Caki2 (cell line): Measurements from ENCODE around the gene UPK1A. TPM values are rescaled to one million over a fixed set of nuclear protein-coding genes. Genes with fewer than 3 reads are reported as not detected.
"Not testable (repeated sequence)": the region's sequence is repeated elsewhere in the genome, so short reads cannot be mapped to it uniquely, and the experiment has no call there.

Experiments
- DNase-seq: peaks from one replicate; pipeline ENCODE4 v3.0.0-alpha.2; 2015; ENCODE audit warnings: low read depth
- in situ Hi-C: cut with HindIII; loops from 2 replicates; pipeline ENCODE4 v1.10.0; 2016; ENCODE audit warnings: low sequenced_read_pairs, low pct_unique_long_range_greater_than_20kb, mixed read lengths
- total RNA-seq: library from RNA; depleted of rRNA; stranded (reverse); fragments of >200 nt; shearing (Covaris generic); gene quantifications from 2 replicates; pipeline ENCODE4 v1.2.3, GENCODE V29; 2014; ENCODE audit warnings: low replicate concordance

UPK1A gene
- total RNA-seq, 1 experiment from 2014 or later = not detected

DNA sequence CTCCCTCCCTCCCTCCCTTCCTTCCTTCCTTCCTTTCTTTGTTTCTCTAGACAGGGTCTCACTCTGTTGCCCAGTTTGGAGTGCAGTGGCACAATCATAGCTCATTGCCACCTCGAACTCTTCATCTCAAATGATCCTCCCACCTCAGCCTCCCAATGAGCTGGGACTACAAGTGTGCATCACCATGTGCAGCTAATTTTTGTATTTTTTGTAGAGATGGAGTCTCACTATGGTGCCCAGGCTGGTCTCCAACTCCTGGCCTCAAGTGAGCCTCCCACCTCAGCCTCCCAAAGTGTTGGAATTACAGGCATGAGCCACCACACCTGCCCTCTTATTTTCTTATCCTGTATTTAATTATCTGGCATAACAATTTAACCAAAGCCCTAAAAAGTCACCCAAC, 4.4 kb downstream of the UPK1A start:
- in situ Hi-C loops = no loop called here
- no peak for DNase-seq

DNA sequence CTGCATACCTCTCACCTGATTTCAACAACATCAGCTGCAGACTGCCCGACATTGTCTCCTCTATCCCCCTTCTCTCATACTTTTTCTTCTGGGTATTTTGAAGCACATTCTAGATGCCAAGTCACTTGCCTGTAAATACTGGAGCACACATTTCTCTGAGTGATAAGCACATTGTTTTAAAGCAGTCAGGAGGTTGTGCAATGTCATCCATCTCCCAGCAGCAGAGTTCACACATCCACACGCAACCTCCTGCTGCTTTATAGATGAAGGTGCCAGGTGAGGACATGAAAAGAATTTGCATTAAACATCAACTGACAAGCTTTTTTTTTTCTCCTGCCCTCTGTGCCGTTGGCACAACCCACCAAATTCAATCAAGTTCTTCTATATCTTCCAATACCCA, 5.5 kb downstream of the UPK1A start:
- DNase-seq = no peak

DNA sequence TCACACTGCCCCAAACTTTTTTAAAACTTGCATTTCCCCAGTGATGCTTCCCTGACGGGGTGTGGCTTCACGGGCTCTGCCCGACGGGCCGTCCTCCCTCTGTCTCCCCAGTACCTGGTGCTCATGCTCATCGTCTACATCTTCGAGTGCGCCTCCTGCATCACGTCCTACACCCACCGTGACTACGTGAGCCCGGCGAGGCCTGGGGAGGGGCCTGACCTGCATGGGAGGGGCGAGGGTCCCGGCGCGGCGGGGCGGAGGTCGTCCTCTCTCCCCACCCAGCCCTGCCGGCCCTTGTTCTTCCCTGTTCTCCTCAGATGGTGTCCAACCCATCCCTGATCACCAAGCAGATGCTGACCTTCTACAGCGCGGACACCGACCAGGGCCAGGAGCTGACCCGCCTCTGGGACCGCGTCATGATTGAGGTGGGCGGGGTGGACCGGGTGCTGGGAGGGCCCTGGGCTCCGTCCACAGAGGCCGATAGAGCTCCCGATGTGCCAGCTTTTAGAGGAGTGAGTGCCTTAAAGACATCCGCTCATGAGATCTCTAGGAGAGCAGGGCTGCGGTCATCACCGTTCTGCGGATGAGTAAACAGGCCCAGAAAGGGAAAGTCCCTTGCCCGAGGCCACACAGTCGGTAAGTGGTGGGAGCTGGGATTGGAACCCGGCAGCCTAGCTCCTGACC, 6.9 kb downstream of the UPK1A start:
- peak; percentile 87 for DNase-seq
- in situ Hi-C loops = no loop called here

More for the DNA sequence above, 5.5 kb downstream of the UPK1A start:
- in situ Hi-C loops = no loop called here

DNA sequence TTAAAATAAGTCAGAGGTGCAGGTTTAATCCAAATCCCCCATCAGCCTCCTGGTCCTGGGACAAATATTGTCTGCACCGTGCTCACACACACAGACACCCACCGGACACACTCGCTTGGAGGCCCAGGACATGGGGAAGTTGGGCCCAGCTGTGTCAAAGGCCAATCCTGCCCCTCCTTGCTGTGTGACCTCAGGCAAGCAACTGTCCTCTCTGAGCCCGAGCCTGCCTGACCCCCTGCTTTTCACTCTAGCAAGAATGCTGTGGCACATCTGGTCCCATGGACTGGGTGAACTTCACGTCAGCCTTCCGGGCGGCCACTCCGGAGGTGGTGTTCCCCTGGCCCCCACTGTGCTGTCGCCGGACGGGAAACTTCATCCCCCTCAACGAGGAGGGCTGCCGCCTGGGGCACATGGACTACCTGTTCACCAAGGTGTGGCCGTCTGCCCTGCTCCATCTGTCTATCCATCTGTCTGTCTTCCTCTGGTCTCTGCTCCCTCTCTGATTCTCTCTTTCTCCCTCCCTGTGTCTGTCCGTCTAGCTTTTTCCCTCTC, 9.3 kb downstream of the UPK1A start:
- DNase-seq = no peak
- in situ Hi-C loops = no loop called here

DNA sequence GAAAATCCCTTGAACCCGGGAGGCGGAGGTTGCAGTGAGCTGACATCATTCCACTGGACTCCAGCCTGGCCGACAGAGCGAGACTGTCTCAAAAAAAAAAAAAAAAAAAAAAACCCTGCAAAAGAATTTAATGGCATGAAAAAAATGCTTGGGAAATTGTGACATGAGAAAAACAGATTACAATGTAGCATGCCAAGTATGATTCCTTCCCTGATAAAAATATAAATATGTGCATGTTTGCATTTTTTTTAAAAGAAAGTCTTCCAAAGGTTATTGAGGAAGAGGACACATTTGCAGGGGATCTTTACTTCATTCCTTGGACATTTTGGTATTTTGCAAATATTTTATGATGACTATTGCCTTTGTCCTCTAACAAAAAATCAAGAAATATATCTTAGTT, 23.5 kb downstream of the UPK1A start:
- peak; percentile 27 for DNase-seq
- in situ Hi-C loops = no loop called here

DNA sequence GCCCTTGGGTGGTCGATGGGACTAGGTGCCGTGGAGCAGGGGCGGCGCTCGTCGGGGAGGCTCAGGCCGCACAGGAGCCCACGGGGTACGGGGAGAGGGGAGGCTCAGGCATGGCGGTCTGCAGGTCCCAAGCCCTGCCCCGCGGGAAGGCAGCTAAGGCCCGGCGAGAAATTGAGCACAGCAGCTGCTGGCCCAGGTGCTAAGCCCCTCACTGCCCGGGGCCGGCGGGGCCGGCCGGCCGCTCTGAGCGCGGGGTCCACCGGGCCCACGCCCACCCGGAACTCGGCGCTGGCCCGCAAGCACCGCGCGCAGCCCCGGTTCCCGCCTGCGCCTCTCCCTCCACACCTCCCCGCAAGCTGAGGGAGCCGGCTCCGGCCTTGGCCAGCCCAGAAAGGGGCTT, 24.8 kb downstream of the UPK1A start:
- DNase-seq, in situ Hi-C loops: not testable (repeated sequence)

DNA sequence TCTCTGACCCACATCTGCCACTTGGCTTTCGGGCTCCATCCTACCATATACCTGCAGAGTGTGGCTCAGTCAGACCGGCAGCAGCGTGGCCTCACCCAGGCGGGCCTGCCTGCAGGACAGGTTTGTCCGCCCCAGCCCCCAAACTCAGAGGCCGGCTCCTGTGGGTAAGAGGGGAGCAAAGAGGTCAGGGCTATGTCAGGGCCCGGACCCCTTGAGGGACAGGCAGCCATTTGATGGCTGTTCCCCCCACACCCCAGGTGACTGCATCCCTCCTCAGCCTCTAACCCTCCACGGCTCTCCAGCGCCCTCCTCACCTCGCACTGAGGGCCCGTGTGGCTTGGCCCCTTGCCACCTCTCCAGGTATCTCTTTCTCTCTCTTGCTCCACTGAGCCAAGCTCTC, 25.7 kb downstream of the UPK1A start:
- in situ Hi-C loops = no loop called here
- DNase-seq = no peak

DNA sequence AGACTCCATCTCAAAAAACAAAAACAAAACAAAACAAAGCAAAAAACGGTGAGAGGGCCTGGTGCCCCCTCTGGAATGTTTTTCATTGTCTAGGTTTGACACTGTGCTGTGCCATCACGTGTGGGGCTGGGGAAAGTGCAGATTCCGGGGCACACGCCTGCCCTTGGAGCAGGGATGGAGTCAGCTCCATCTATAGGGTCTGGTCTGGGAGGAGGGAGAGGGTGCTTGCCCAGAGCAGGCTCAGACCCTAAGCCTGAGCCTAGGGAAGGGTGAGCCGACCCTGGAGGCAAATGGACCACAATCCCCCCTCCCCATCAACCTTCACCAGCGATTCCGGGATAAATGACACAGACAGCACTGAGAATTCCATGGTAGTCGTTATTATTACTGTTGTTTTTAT, 27.1 kb downstream of the UPK1A start:
- in situ Hi-C loops = no loop called here
- no peak for DNase-seq

DNA sequence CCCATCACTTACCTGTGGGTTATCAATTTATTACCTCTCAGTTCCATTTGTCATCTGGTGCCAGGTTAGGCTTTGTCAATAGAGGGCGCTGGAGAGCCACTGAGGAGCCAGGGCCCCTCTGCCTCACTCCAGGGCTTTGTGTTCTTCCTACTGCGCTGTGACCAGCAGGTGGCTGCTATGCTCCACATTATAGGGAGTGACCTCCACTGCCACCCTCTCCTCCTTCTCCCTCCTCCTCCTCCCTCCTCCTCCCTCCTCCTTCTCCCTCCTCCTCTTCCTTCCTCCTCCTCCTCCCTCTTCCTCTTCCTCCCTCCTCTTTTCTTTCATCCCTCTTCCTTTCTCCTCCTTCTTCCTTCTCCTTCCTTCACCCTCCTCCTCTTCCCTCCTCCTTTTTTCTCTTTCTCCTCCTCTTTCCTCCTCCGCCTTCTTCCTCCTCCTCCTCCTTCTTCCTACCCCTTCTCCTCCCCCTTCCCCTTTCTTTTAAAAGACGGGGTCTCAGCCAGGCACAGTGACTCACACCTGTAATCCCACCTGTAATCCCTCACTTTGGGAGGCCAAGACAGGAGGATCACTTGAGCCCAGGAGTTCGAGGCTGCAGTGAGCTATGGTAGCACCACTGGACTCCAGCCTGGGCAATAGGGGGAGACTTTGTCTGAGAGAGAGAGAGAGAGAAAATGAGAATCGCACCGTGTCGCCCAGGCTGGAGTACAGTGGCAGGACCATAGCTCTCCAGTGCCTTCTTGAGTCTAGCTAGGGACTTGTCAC, 27.7 kb downstream of the UPK1A start:
- in situ Hi-C loops = no loop called here
- DNase-seq = peak; percentile 65

DNA sequence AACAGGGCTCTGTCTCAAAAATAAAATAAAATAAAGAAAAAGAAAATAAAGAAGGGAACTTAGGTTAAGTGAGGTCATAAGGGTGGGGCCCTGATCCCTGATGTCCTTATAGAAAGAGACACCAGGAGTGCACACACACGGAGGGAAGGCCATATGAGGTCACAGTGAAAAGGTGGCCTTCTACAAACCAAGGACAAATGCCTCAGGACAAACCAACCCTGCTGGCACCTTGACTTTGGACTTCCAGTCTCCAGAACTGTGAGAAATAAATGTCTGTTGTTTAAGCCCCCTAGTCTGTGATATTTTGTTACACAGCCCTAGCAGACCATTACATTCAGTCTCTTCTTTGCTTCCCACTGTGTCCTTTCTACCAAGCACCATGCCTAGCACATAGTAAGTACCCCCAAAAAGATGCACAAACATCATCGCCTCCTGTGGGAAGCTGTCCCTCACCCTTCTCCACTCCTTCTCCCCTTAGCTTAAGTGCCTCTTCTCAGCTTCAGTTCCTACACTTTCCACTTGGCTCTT, 29.6 kb downstream of the UPK1A start:
- in situ Hi-C loops = no loop called here
- DNase-seq = no peak

DNA sequence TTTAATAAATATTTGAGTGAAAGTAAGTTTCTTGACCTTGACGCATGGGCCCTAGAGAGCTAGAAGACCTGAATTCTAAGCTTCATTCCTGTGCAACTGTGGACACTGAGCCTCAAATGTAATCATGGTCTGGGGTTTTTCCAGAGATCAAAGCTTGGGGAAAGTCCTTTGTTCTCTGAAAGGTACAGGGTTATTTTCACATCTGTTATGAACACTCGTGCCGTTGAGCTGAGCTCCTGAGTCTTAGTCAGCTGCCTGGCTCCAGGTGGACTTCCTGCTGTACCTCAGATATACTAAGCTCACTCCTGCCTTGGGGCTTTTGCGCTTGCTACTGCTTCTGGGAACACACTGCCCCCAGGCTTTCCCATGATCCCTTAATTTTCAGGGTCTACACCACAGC, 30.5 kb downstream of the UPK1A start:
- no peak for DNase-seq

DNA sequence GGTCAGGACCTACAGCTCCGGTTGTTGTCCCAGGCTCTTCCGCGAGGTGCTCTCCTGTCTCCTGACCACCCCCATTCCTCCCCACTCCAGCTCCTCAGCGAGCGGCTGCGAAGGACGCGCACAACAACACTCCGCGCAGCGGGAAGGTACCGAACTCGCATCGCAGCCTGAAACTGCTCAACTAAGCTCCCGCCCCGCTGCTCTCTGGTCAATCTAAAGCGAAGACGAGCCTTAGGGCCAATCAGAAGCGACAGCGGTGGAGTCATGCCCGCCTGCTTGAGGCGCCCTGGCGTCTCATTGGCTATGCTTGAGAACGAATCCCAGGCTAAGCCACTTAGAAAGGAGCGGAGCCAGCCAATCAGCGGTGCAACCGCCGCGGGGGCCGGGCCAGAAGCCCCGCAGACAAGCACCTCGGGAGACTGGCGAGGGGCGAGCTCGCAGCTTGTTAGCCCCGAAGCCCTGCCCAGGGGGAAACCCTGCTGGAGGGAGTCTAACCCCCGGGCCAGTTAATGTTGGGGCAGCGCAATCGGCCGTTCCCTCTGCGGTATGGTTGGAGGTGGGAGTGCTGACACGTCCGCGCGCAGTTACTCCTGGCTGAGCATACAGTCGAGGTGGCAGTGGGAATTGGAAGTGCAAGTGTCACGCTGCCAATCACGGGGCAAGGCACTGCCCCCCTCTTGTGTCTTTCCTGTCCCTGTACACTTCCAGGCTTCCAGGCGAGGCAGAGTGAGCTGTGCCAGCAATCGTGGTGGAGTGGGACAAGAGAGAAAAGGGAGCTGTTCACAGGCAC, 36.1 kb downstream of the UPK1A start:
- peak; percentile 96 for DNase-seq
- in situ Hi-C loops = no loop called here

More for the DNA sequence above, 30.5 kb downstream of the UPK1A start:
- in situ Hi-C loops = no loop called here

DNA sequence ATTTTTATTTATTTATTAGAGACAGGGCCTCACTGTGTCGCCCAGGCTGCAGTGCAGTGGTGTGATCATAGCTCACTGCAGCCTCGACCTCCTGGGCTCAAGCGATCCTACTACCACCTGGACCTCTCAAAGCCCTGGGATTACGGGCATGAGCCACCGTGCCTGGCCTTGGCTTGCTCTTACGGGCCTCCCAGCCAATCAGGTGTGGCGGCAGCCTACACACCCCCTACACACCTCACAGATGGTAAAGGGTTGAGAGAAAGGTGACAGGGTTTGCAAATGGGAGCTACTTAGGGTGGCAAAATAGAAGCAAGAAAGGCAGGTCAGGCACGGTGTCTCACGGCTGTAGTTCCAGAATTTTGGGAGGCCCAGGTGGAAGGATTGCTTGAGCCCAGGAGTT, 37.0 kb downstream of the UPK1A start:
- in situ Hi-C loops = no loop called here
- DNase-seq = no peak

DNA sequence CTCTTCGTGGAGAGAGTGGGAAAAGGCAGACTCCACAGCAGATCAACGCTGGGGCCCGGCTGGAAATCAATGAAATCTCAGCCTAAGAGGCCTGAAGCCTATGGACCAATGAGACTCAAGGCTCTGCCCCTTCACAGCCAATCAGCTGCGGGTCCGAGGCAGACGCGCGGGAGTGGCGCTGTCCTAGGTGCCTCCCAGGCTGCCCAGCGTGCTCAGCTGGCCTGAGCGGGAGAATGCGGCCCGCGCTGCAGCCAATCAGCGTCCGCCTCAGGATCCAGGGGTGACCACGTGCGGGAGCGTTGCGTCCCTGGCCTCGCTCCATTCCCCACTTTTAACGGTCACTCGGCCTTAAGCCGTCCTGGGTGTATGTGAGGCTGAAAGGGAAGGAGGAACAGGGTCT, 37.9 kb downstream of the UPK1A start, which contains the start of gene ZBTB32:
Gene ZBTB32, plus strand, starts transcription at position 341 of the 400 bp plus-strand sequence. CDS start 10,069 bp downstream, outside the sequence.
- in situ Hi-C loops = no loop called here
- no peak for DNase-seq

DNA sequence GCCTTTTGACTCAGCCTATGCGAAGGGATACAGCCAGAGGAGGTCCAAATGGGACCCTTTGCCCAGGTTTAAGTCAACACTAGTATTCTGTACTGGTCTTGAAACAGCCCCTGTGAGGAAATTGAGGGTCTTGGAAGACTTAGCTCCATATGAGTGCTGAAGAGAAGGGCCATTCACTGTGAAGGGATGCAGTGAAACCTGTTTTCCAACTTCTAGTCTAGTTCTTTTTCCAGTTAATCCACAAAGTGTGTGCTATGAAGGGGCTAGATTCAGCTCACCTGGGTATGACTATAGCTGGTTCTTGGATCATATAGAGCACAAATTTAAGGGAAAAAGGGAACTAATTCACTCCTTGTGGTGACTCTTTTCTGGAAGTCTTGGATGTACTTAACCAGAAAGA, 42.1 kb downstream of the UPK1A start:
- no peak for DNase-seq
- in situ Hi-C loops = no loop called here

DNA sequence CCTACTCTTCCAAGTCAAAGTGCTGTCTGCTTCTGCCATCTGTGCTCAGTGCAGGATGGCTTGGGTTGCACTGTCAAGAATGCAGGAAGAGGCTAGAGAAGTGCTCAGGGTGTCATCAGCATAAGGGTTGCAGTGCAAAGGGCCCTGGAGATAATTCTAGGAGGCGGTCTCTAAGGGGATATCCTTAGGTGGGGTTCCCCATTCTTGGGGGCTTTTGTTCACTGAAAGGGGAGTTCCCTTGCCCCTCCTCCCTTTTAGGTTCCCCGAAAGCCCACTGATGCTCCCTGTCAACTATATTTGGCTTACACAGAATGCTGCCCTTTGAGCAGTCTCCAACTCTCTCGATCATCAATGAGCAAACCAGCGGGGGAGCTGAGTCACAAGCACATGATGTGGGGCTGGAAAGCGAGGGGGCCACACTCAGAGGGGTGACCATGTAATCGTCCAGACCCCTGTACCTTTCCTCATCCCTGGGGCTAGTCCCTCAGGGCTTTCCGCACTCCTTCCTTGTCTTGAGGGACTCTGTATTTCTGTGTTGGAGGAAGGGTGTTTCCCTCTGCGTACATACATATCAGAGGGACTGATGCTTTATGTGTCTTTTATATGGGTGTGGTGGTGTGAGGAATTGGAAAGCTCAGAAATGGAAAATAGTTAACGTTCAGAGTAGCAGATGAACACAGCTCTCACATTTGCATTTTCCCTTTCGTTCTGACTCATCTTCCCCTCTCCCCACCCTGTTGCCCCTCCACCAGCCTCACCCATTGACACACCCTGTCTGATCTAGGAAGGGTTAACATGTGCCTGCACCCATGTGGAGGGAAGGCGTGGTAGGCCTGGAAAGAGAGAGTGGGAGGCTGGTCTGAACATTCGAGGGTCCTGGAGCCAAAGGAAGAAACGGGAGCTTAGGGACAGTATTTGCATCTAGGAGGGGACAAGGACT, 44.7 kb downstream of the UPK1A start:
- no peak for DNase-seq
- in situ Hi-C loops = no loop called here
